Brain microvascular endothelial cell (primary cell): ENCODE results near the gene NAGLU.

Source experiments
- DNase-seq: peaks from one replicate; pipeline ENCODE4 v3.0.0-alpha.2; 2020
- H3K27ac ChIP-seq: fragments of 250-450 bp; sonication (Bioruptor Pico); 2 replicates; pipeline ENCODE4 v1.5.1; 2020; ENCODE audit warnings: mild to moderate bottlenecking, moderate library complexity
- H3K27me3 ChIP-seq: fragments of 250-450 bp; sonication (Bioruptor Pico); replicated peaks from 2 replicates; pipeline ENCODE4 v1.5.1; 2020; ENCODE audit warnings: mild to moderate bottlenecking
- H3K36me3 ChIP-seq: fragments of 250-450 bp; sonication (Bioruptor Pico); replicated peaks from 2 replicates; pipeline ENCODE4 v1.5.1; 2020; ENCODE audit warnings: mild to moderate bottlenecking
- H3K4me3 ChIP-seq: 2 replicates; pipeline ENCODE4 v1.5.1; 2011; ENCODE audit warnings: low read depth, mild to moderate bottlenecking, control low read depth, low read length, moderate library complexity
- in situ Hi-C: cut with HindIII; loops from 2 replicates; pipeline ENCODE4 v1.10.0; 2017; ENCODE audit warnings: low sequenced_read_pairs, low pct_ligation_motif_present
- TF ChIP-seq, protein P1 (sequence below): IDR thresholded peaks from 2 replicates; pipeline ENCODE4 v1.5.1; 2011; ENCODE audit warnings: low read depth, mild to moderate bottlenecking, moderate library complexity, low read length, control low read depth, inconsistent platforms; ENCODE audit errors: missing control alignments

The NAGLU gene

DNA sequence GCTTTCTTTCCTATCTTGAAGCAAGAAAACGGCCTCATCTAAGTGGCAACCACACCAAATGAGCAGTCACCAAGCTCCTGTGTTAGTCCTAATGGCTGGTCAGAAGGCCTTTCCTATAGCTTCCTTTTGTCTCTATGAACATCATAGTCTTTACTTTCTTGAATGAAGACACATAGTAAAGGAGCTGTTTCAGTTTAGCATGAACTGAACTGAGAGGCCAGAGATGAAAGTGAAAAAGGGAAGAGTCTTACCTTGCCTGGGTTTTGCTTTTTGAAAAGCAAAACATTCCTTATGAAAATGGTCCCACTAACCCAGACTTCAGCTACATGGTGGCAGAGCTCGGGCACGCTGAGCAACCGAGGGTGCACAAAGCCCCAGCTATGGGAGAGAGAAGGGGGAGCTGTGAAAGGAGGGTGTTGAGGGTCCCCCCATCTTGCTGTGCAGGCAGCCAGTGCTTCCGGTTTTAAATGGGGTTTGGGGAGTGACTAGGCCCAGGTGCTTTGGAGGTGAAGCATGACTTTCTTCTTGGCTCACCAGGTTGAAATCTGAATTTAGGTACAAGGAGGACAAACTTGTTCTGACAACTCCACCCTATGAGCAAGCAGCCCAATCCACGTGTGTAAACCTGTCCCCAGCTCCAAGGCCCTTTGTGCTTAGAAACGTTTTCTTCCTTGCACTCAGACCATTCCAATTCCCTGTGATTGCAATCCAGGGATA lies 50.6 kb downstream of the NAGLU start:
- TF ChIP-seq, protein P1, sequence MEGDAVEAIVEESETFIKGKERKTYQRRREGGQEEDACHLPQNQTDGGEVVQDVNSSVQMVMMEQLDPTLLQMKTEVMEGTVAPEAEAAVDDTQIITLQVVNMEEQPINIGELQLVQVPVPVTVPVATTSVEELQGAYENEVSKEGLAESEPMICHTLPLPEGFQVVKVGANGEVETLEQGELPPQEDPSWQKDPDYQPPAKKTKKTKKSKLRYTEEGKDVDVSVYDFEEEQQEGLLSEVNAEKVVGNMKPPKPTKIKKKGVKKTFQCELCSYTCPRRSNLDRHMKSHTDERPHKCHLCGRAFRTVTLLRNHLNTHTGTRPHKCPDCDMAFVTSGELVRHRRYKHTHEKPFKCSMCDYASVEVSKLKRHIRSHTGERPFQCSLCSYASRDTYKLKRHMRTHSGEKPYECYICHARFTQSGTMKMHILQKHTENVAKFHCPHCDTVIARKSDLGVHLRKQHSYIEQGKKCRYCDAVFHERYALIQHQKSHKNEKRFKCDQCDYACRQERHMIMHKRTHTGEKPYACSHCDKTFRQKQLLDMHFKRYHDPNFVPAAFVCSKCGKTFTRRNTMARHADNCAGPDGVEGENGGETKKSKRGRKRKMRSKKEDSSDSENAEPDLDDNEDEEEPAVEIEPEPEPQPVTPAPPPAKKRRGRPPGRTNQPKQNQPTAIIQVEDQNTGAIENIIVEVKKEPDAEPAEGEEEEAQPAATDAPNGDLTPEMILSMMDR: no peak
- peaks cover 63% of the 10 kb centered on the region for H3K36me3 ChIP-seq
- no peak overlapping the region for H3K4me3 ChIP-seq
- no peak overlapping the region for H3K27ac ChIP-seq
- no peaks in the 10 kb centered on the region for H3K27me3 ChIP-seq
- DNase-seq: no peak
- in situ Hi-C loops: no loop called here

DNA sequence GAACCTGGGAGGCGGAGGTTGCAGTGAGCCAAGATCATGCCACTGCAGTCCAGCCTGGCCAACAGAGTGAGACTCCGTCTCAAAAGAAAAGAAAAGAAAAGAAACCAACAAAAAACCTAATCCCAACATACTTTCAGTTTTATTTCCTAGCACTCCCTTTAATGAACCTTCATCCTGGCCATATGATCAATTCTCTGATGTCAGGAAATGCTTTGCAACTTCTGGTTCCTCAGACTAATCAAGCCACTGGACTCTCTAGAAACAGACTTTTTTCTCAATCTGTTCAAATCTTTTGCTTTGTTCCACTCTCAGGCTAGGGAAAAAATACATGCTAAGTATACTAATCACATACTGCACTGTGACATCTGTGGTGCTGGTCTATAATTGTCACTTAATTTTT lies 54.8 kb downstream of the NAGLU start:
- H3K4me3 ChIP-seq: no peak overlapping the region
- DNase-seq: no peak
- H3K27ac ChIP-seq: no peak overlapping the region
- TF ChIP-seq, protein P1: no peak
- H3K27me3 ChIP-seq: no peaks in the 10 kb centered on the region
- in situ Hi-C loops: no loop called here
- H3K36me3 ChIP-seq: peaks cover 27% of the 10 kb centered on the region

DNA sequence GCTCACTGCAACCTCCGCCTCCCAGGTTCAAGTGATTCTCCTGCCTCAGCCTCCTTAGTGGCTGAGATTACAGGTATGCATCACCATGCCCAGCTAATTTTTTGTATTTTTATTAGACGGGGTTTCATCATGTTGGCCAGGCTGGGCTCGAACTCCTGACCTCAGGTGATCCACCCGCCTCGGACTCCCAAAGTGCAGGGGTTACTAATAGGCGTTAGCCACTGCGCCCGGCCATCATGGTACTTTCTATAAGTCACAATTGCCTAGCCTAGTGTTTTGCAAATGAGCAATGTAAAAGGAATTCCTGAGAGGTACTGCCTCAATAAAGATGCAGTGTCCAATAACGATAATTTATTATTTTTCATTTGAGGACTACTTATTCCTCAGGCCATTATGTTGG lies 55.4 kb downstream of the NAGLU start:
- Histone ChIP-seq H3K4me3 (no peak overlapping the region), H3K27me3 (no peaks in the 10 kb centered on the region), H3K36me3 (peaks cover 26% of the 10 kb centered on the region), H3K27ac (no peak overlapping the region)
- DNase-seq: no peak
- TF ChIP-seq, protein P1: no peak
- in situ Hi-C loops: no loop called here
